ENCODE measurements around the gene DEFB131A.
"Not testable (repeated sequence)": the region's sequence is repeated elsewhere in the genome, so short reads cannot be mapped to it uniquely, and the experiment has no call there.

DNA sequence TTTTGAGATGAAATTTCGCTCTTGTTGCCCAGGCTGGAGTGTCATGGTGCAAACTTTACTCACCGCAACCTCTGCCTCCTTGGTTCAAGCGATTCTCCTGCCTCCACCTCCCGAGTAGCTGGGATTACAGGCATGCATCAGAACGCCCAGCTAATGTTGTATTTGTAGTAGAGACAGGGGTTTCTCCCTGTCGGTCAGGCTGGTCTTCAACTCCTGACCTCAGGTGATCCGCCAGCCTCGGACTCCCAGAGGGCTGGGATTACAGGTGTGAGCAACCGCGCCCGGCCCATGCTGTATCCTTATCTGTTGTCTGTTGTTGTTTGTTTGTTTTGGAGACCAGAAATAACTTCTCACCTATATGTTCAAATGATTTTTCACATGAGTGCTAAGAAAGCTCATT, 42.7 kb downstream of the DEFB131A start:
- not testable (repeated sequence) for TF ChIP-seq POLR2AphosphoS5, EP300 (IDR thresholded peaks at IDR 0.05)

Measured in suprapubic skin (tissue), 4 donors.